HepG2 (cell line): ENCODE measurements around the gene INA. TPM values are rescaled to one million over a fixed set of nuclear protein-coding genes. Genes with fewer than 3 reads are reported as not detected.

Source experiments
- ARID3A ChIP-seq: IDR thresholded peaks from 2 replicates; pipeline ENCODE4 v1.6.1; 2012; ENCODE audit warnings: low read depth, low read length, improper control_type of control experiment
- ETV5 ChIP-seq: IDR thresholded peaks from 2 replicates; pipeline ENCODE4 v1.6.1; 2018; ENCODE audit warnings: missing biosample characterization, missing genetic modification reagents, inconsistent platforms, borderline replicate concordance
- HINFP ChIP-seq: sonication (generic); formaldehyde crosslinking; IDR thresholded peaks from 2 replicates; pipeline ENCODE4 v1.4.0; 2020; ENCODE audit warnings: low read depth, mild to moderate bottlenecking, missing genetic modification reagents
- HNRNPH1 ChIP-seq: fragments of 200-400 bp; formaldehyde crosslinking; optimal IDR thresholded peaks from 2 replicates; pipeline ENCODE3; 2017; ENCODE audit warnings: mild to moderate bottlenecking, low read depth, low read length
- KDM3A ChIP-seq: IDR thresholded peaks from 2 replicates; pipeline ENCODE4 v1.6.1; 2018; ENCODE audit warnings: low read depth, missing compliant biosample characterization
- MIER2 ChIP-seq: IDR thresholded peaks from 2 replicates; pipeline ENCODE4 v1.6.1; 2016; ENCODE audit warnings: missing biosample characterization, missing genetic modification reagents
- NFE2 ChIP-seq: sonication (generic); formaldehyde crosslinking; IDR thresholded peaks from 2 replicates; pipeline ENCODE4 v1.4.0; 2020; ENCODE audit warnings: missing genetic modification reagents
- POLR2G ChIP-seq: fragments of 200-400 bp; formaldehyde crosslinking; IDR thresholded peaks from 2 replicates; pipeline ENCODE4 v1.6.1; 2018; ENCODE audit warnings: mild to moderate bottlenecking, low read depth, low read length, moderate library complexity
- RARA ChIP-seq: IDR thresholded peaks from 2 replicates; pipeline ENCODE4 v1.6.1; 2016; ENCODE audit warnings: missing genetic modification reagents, missing compliant biosample characterization
- RBFOX2 ChIP-seq: fragments of 200-400 bp; formaldehyde crosslinking; IDR thresholded peaks from 2 replicates; pipeline ENCODE4 v1.6.1; 2017; ENCODE audit warnings: low read depth, mild to moderate bottlenecking, low read length
- RXRB ChIP-seq: IDR thresholded peaks from 2 replicates; pipeline ENCODE4 v1.6.1; 2016; ENCODE audit warnings: borderline replicate concordance, missing genetic modification reagents, missing compliant biosample characterization
- SAP130 ChIP-seq: IDR thresholded peaks from 2 replicates; pipeline ENCODE4 v1.6.1; 2016; ENCODE audit warnings: low read depth
- SMC3 ChIP-seq: IDR thresholded peaks from 2 replicates; pipeline ENCODE4 v1.6.1; 2011; ENCODE audit warnings: low read length, improper control_type of control experiment
- SRY ChIP-seq: sonication (generic); formaldehyde crosslinking; IDR thresholded peaks from 2 replicates; pipeline ENCODE4 v1.8.0; 2022; ENCODE audit warnings: mild to moderate bottlenecking, missing genetic modification reagents
- TEAD3 ChIP-seq: optimal IDR thresholded peaks from 2 replicates; pipeline ENCODE3; 2016; ENCODE audit warnings: borderline replicate concordance
- ZFP90 ChIP-seq: sonication (generic); formaldehyde crosslinking; IDR thresholded peaks from 2 replicates; pipeline ENCODE4 v1.8.0; 2022; ENCODE audit warnings: missing genetic modification reagents, mild to moderate bottlenecking, inconsistent platforms, borderline replicate concordance
- ZNF207 ChIP-seq: fragments of 450-650 bp; IDR thresholded peaks from 2 replicates; pipeline ENCODE4 v1.6.1; 2016; ENCODE audit warnings: antibody characterized with exemption, borderline replicate concordance
- ZNF24 ChIP-seq: fragments of 450-650 bp; IDR thresholded peaks from 2 replicates; pipeline ENCODE4 v1.6.1; 2017; ENCODE audit warnings: antibody characterized with exemption, mild to moderate bottlenecking
- ZNF512B ChIP-seq: sonication (generic); formaldehyde crosslinking; IDR thresholded peaks from 2 replicates; pipeline ENCODE4 v1.5.1; 2020; ENCODE audit warnings: missing genetic modification reagents, mild to moderate bottlenecking, borderline replicate concordance
- ZNF549 ChIP-seq: sonication (generic); formaldehyde crosslinking; IDR thresholded peaks from 2 replicates; pipeline ENCODE4 v1.5.0; 2020; ENCODE audit warnings: missing genetic modification reagents
- ZNF768 ChIP-seq: sonication (generic); formaldehyde crosslinking; IDR thresholded peaks from 2 replicates; pipeline ENCODE4 v1.4.0; 2020; ENCODE audit warnings: missing genetic modification reagents
- polyA plus RNA-seq, 8 experiments: library from polyadenylated mRNA; depleted of rRNA in 3 of 8; stranded (reverse) in 7 of 8; unstranded in 1 of 8; fragments of >200 nt; fragmentation: Illumina TruSeq in 4 of 8; extraction: Trizol in 4 of 8; gene quantifications; 2 replicates each; pipeline versions ENCODE4 v1.2.1 to v1.2.3, GENCODE V29; 2011 to 2016; ENCODE audit warnings: low read depth in 4 of 8, missing spikeins in 1 of 8, mixed read lengths in 1 of 8; ENCODE audit not compliant: insufficient read depth in 1 of 8
- total RNA-seq, 5 experiments: library from RNA; depleted of rRNA; stranded (reverse); fragments of >200 nt; fragmentation: Illumina TruSeq; extraction: Trizol; gene quantifications; 2 replicates each; pipeline ENCODE4 v1.2.3, GENCODE V29; 2016; ENCODE audit warnings: low read depth in 1 of 5
- TF ChIP-seq, protein P1 (sequence below): sonication (generic); formaldehyde crosslinking; IDR thresholded peaks from 2 replicates; pipeline ENCODE4 v1.8.0; 2022; ENCODE audit warnings: mild to moderate bottlenecking, missing genetic modification reagents

The INA gene
- total and polyA plus RNA-seq, 2 of the 13 experiments (the other 11 are each of a cell fraction or from before 2014, with no cell fraction given), result 0.04 to 0.13 TPM

GRCh38 chr10:103232772-103233488, 44.0 kb upstream of the INA start (continued):
- TF ChIP-seq RBFOX2 (no peak), SMC3 (no peak), ZNF768 (CRISPR knock-in tag) (no peak), TEAD3 (CRISPR knock-in tag) (no peak), HINFP (CRISPR knock-in tag) (no peak), SAP130 (peak; percentile 37; the same call in 1 of the 2 replicates), POLR2G (no peak), ZNF24 (no peak), ZNF207 (no peak), RXRB (0 out of 2 replicates have a peak, but pooled peaks have one; percentile 22), MIER2 (no peak), ZFP90 (CRISPR knock-in tag) (no peak), HNRNPH1 (no peak), ZNF512B (CRISPR knock-in tag) (no peak), ETV5 (CRISPR knock-in tag) (no peak; the same call in 1 of the 2 replicates), ARID3A (no peak), RARA (CRISPR knock-in tag) (peak; percentile 61), ZNF549 (CRISPR knock-in tag) (no peak), SRY (CRISPR knock-in tag) (no peak), NFE2 (no peak), KDM3A (CRISPR knock-in tag) (no peak)
- TF ChIP-seq, protein P1, sequence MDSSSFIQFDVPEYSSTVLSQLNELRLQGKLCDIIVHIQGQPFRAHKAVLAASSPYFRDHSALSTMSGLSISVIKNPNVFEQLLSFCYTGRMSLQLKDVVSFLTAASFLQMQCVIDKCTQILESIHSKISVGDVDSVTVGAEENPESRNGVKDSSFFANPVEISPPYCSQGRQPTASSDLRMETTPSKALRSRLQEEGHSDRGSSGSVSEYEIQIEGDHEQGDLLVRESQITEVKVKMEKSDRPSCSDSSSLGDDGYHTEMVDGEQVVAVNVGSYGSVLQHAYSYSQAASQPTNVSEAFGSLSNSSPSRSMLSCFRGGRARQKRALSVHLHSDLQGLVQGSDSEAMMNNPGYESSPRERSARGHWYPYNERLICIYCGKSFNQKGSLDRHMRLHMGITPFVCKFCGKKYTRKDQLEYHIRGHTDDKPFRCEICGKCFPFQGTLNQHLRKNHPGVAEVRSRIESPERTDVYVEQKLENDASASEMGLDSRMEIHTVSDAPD (CRISPR knock-in tag), result no peak
